Upper lobe of left lung (tissue), 4 donors: ENCODE results near the gene IQSEC1.

Experiments
- EP300 ChIP-seq, 4 donors: sonication (generic); formaldehyde crosslinking; IDR thresholded peaks; one replicate each; pipeline ENCODE4 v1.5.1; 2017; ENCODE audit warnings: antibody characterized with exemption in 4 of 4, control low read depth in 2 of 4
- POLR2A ChIP-seq, 4 donors: fragments of 450-650 bp; IDR thresholded peaks; one replicate each; pipeline ENCODE4 v1.5.1; 2016 to 2017; ENCODE audit warnings: antibody characterized with exemption in 4 of 4, mild to moderate bottlenecking in 2 of 4
- POLR2AphosphoS5 ChIP-seq, 2 donors: sonication (generic); formaldehyde crosslinking; IDR thresholded peaks; one replicate each; pipeline ENCODE4 v1.5.1; 2017; ENCODE audit warnings: antibody characterized with exemption in 2 of 2
- TF ChIP-seq, protein P1 (sequence below), 6 experiments: fragments of 450-650 bp in 4 of 6; fragments of 200-600 bp in 2 of 6; sonication (generic) in 2 of 6; IDR thresholded peaks; one replicate each; pipeline ENCODE4 v1.5.1; 2016 to 2019; ENCODE audit warnings: antibody characterized with exemption in 6 of 6

DNA sequence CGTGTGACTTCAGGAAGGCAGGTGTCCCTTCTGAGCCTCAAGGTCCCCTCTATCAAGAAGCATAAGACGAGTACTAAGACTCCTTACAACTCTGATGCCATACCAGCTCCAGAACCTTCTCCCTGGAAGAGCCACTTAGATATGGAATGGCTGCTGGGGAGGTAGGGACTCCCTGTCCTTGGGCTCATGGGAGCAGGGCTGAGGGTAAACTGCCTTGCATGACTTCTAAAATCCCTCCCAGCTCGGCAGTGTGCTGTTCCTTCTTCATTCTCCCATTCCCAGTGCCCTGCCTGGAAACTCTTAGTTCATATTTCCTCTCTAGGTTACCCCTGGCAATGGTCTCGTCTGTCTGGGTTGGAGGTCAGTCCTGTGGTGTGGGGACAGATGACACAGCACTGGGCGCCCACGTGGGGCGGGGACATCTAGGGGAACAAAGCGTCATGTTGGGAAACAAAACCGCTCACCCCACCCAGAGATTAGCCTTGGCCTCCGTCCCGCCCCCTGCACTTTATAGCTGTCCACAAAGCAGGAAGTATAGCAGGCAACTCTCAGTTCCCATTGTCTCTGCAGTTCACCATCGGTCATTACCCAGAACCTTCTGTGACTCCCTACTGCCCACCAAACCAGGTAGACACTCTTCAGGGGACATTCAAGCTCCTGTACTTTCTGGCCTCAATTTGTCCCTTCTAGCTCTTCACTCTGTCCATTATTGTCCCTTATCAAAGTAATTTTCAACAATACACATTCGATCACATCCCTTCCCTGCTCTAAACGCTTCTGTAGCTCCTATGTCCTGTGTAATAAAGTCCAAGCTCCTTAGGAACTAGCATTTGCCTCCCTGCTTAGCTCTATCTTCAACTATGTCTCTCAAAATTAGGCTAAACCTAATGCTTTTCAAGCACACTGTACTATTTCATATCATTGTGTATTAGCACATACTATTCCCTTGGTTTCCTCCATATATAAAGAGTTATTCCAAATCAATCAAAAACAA is 73.8 kb downstream of the IQSEC1 start:
- TF ChIP-seq POLR2A (IDR thresholded peaks at IDR 0.05) (peak in 1 of 4 donors; percentile 72), POLR2AphosphoS5 (IDR thresholded peaks at IDR 0.05) (peak; percentile 84 to 92), EP300 (IDR thresholded peaks at IDR 0.05) (peak in 3 of 4 donors; percentile 11 to 86 (median 82))
- TF ChIP-seq, protein P1, sequence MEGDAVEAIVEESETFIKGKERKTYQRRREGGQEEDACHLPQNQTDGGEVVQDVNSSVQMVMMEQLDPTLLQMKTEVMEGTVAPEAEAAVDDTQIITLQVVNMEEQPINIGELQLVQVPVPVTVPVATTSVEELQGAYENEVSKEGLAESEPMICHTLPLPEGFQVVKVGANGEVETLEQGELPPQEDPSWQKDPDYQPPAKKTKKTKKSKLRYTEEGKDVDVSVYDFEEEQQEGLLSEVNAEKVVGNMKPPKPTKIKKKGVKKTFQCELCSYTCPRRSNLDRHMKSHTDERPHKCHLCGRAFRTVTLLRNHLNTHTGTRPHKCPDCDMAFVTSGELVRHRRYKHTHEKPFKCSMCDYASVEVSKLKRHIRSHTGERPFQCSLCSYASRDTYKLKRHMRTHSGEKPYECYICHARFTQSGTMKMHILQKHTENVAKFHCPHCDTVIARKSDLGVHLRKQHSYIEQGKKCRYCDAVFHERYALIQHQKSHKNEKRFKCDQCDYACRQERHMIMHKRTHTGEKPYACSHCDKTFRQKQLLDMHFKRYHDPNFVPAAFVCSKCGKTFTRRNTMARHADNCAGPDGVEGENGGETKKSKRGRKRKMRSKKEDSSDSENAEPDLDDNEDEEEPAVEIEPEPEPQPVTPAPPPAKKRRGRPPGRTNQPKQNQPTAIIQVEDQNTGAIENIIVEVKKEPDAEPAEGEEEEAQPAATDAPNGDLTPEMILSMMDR (IDR thresholded peaks at IDR 0.05), result no peak
